Ishikawa (cell line): ENCODE results near the gene CTSL.

ENCODE experiments used
- FOXM1 ChIP-seq: IDR thresholded peaks from 2 replicates; pipeline ENCODE4 v1.6.1; 2012; ENCODE audit warnings: low read depth, borderline replicate concordance
- NFIC ChIP-seq: IDR thresholded peaks from 2 replicates; pipeline ENCODE4 v1.6.1; 2012
- REST ChIP-seq: IDR thresholded peaks from 2 replicates; pipeline ENCODE4 v1.6.1; 2012; ENCODE audit warnings: low read depth, mild to moderate bottlenecking
- TCF12 ChIP-seq: IDR thresholded peaks from 2 replicates; pipeline ENCODE4 v1.6.1; 2012; ENCODE audit warnings: low read depth

- TF ChIP-seq REST (no peak), FOXM1 (no peak), NFIC (no peak), TCF12 (no peak)
These were observed 41.2 kb upstream of the CTSL start for GRCh38 chr9:87684627-87685219.
